Measurements from ENCODE around the gene ACKR2.

ACKR2 gene

GRCh38 chr3:42809202-42809601, at the start of gene ACKR2:
TSS of gene ACKR2 (plus strand) at chr3:42809445. CDS start at chr3:42864503, 55,058 bp downstream.
- DNase-seq, result no peak

DNA sequence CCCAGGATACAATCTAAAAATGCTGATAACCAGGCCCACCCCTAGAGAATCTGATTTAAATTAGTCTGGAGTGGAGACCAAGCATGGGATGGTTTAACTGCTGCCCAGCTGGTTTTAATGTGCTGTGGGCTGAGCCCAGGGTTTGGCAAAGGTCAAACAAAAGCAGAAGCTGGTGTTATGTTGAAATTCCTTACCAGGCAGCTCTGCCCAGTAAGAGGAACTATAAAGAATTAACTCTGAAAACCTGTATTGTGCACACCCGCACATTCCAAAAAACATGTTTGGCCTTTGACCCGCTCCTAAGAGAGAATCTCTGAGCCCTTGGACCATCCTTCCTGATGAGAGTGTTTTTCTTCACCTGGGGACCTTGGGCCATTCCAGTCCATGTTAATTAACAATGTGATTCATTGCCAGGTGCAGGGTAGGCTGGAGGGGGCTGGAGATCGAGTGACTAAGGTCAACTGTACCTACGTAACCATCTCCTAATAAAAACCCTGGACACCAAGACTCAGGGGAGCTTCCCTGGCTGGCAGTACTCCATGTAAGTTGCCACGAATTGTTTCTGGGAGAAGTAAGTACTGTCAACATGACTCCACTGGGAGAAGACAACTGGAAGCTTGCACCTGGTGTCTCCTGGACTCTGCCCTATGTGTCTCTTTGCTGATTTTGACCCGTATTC, 47.1 kb upstream of the ACKR2 start:
- DNase-seq, result no peak

DNA sequence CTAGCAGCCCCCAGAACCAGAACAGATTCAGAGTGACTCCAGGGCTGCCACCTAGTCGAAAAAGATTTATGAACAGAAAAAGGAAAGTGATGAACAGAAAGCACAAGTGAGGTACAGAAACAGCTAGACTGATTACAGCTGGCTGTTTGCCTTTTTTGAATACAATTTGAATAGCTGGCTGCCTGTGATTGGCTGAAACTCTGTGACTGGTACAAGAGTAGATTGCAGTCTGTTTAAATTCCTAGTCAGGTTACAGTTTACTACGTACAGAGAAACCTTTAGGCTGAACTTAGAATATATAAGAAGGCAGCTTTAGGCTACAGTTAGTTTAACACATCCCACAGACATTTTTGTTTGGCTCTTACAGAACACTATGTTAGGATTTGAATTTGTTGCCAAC, 46.2 kb upstream of the ACKR2 start:
- DNase-seq, result no peak

DNA sequence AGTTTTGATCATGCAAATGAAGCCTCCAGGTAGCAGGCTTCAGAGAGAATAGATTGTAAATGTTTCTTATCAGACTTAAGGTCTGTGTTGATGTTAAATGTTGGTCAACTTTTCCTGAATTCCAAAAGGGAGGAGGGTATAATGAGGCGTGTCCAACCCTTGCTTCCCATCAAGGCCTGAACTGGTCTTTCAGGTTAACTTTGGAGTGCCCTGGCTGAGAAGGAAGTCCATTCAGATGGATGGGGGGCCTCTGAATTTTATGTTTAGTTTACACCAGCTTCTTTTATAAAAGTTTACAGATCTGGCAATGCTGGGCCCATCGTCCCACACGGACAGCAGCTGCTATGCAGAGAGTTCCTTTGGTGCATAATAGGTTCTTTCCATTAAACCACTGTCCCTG, 45.1 kb upstream of the ACKR2 start:
- DNase-seq, result no peak

DNA sequence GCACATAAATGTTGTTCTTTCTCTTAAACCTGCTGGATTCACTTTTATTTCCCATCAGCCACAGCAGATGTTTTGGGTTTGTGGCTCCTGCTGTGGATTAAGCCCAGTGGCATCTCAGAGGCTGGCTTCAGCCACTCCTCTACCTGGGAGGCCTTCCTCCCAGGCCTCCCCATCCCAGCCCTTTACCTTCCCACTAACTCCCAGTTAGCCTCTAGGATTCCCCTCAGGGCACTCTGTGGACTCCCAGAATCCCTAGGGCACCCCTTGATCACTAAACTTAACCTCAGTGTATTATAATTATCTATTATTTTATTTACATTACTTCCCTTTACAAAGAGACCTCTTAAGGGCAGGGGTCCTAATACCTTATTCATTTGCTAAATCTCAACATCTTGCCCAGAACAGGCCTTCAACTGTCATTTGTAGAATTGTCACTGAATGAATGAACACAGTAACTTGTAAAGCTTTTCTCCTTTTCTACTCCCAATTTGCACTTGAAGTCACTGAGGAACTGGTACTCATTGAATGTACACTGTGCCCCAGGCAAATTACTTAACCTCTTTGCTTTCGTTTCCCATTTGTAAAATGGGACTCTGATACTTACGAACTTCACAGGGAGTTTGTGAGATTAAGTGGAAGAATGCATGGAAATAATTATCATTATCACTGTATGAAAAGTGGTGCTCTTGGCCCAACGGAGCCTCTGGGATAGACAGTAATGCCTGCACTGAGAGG, 44.5 kb upstream of the ACKR2 start:
- DNase-seq, result no peak

GRCh38 chr3:42769477-42770131, 39.6 kb upstream of the ACKR2 start:
- DNase-seq, result no peak

- no peak for DNase-seq
These were observed 38.0 kb upstream of the ACKR2 start for GRCh38 chr3:42771271-42771670.

GRCh38 chr3:42772670-42773408, 36.4 kb upstream of the ACKR2 start, which contains the start of gene CCDC13:
TSS of gene CCDC13 (minus strand) at chr3:42773253. CDS start at chr3:42758345, 14,908 bp downstream.
- DNase-seq, result peak; percentile 78

GRCh38 chr3:42773409-42773751, 35.9 kb upstream of the ACKR2 start:
- no peak for DNase-seq

- DNase-seq, result no peak
These were observed 30.6 kb upstream of the ACKR2 start for GRCh38 chr3:42778644-42779043.

GRCh38 chr3:42780398-42780797, 28.8 kb upstream of the ACKR2 start:
- DNase-seq, result no peak

- DNase-seq, result no peak
These were observed 28.1 kb upstream of the ACKR2 start for GRCh38 chr3:42780892-42781700.

- DNase-seq, result no peak
These were observed 23.0 kb upstream of the ACKR2 start for GRCh38 chr3:42786212-42786611.

DNA sequence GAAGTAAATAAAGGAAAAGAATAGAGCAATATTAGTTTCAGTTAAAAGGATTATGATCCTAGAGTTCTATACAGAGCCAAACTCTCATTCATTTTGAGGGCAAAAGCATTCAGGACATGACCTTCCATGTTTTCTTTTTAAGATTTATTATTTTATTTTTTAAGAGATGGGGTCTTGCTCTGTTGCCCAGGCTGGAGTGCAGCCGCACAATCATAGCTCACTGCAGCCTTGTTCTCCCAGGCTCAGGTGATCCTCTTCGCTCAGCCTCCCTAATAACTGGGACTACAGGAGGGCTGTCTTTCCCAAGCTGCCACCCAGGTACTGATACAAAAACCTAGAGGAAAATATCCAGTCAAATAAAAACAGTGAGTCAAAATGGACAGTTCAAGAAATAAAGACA, 22.6 kb upstream of the ACKR2 start:
- no peak for DNase-seq

DNA sequence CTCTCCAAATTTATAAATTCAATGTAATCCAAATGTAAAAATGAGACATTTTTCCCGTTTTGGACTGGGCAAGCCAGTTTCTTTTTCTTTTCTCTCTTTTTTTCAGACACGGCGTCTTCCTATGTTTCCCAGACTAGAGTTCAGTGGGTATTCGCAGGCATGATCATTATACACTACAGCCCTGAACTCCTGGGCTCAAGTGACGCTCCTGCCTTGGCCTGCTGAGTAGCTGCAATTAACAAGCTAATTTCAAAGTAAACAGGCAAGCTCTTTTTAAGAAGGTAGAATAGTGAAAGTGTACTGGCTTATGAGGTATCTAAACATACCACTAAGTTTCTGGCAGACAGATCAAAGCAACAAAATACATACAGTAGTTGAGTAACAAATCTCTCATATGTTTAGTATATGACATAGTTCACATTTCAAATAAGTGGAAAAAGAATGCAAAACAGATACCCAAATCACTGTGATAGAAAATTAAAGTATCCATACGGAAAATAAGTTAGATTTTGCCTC, 18.5 kb upstream of the ACKR2 start:
- DNase-seq, result no peak

GRCh38 chr3:42795621-42796181, 13.5 kb upstream of the ACKR2 start:
- DNase-seq, result no peak

DNA sequence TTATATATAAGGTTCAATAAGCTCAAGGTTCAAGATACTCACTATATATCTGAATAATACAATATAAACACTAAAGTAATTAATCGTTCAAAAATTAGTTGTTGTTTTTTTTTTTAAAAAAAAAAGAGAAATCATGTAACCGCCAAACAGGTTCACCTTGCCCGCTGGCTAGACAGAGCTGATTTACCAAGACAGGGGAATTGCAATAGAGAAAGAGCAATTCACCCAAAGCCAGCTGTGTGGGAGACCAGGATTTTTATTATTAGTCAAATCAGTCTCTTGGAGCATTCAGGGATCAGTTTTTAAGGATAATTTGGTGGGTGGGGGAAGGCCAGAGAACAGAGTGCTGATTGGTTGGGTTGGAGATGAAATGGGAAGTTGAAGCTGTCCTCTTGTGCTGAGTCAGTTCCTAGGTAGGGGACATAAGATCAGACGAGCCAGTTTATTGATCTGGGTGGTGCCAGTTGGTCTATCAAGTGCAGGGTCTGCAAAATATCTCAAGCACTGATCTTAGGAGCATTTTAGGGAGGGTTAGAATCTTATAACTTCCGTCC, 12.8 kb upstream of the ACKR2 start:
- no peak for DNase-seq

DNA sequence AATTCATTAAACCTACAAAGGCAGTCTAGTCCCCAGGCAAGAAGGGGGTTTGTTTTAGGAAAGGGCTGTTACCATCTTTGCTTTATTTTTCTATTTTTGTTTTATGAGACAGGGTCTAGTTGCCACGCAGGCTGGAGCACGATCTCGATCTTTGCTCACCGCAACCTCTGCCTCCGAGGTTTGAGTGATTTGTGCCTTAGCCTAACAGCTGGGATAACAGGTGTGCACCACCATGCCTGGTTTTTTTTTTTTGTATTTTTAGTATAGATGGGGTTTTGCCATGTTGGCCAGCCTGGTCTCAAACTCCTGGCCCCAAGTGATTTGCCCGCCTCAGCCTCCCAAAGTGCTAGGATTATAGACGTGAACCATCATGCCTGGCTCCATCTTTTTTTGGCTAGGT, 9.9 kb upstream of the ACKR2 start:
- no peak for DNase-seq

DNA sequence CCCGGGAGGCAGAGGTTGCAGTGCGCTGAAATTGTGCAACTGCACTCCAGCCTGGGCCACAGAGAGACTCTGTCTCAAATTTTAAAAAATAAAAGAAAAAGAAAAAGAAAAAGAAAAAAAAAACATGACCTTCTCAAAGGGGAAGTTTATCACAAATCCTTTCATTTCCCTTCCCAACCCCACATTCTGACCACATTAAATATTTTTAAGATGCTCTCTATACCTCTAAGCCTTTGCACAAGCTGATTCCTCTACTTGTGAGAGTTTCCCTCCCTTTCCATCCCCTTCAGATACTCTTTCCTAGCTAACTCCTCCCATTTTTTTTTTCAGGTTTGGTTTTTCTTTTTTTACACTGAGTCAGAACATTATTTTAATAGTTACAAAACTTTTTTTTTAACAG, 9.0 kb upstream of the ACKR2 start:
- DNase-seq, result no peak

- no peak for DNase-seq
These were observed 8.1 kb upstream of the ACKR2 start for GRCh38 chr3:42801048-42801620.

DNA sequence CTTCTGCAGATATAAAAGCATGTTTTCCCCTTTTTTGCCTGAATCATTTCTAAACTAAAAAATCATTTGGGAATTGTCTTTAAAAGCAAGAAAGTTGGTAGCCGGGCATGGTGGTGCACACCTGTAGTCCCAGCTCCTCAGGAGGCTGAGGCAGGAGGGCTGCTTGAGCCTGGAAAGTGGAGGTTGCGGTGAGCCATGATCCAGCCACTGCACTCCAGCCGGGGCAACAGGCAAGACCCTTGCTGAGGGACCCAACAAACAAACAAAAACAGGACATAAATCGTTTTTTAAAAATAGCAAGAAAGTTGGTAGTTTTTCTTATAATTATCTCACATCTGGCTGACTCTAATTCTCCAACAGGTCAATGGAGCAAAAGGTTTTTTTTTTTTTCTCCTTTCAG, 7.5 kb upstream of the ACKR2 start:
- DNase-seq, result no peak

Data from NCI-H1105 (cell line).